GM21515 (cell line): Measurements from ENCODE around the gene GSTA3.
"Not testable (repeated sequence)": the region's sequence is repeated elsewhere in the genome, so short reads cannot be mapped to it uniquely, and the experiment has no call there.

ENCODE experiments used
- ATAC-seq: cut with Tn5 transposase; IDR thresholded peaks from one replicate; pipeline ENCODE4 v1.9.1; 2021; ENCODE audit not compliant: unreplicated experiment

GSTA3 gene

DNA sequence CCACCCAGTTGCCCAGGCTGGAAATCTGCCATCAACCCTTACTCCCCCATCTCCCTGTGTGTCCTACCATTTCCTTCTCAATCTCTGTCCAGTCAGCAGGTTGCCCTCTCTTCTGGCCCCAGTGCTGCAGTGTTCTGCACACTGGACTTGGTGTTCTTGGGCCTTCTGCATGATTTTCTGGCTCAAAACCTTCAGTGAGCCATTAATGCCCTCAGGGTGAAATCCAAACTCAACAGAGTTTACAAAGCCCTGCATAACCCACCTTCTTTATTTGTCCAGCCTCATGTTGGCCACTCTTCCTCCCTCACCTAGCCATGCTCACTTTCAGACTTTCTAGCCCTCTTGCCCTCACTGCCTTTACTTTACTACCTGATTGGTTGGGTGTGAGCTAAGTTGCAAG, 5.0 kb upstream of the GSTA3 start:
- ATAC-seq, result no peak

DNA sequence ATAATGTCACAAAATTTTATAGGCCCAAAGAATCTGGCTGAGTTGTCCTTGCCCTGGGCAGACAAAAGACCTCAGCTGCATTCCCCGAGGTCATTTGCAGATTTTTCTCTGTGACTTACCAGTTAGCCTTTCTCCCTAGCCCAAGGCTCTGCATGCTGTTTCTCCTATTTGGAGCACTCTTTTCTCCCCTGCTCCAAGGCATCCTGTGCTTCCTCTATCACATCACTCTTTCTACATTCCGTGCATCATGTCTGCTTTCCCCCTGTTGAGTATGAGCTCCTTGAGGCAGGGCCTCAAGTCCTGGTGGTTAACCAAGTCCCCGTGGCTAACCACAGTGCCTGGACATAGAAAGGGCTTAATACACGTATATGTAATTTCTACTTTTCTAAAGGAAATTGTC, 593 bp upstream of the GSTA3 start:
- no peak for ATAC-seq

DNA sequence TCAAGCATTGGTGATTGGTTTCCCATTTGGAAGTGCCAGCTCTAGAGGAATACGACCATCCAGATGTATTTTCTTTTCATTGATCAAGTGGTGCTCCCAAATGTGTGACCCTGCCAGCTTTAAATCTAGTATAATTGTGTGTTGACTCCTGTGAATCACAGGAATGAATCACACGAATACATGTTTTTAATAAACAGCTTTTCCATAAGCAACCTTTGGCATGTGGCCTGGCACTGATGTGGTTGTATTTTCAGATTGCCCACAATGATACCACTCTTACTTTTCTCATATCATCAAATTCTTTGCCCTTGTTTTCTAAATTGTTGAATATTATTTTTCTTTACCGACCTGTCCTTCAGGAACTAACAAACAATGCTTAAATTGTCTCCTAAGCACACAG, 367 bp downstream of the GSTA3 start:
- ATAC-seq, result no peak

- ATAC-seq, result no peak
Measured at GRCh38 chr6:52908526-52908925, 972 bp downstream of the GSTA3 start.

DNA sequence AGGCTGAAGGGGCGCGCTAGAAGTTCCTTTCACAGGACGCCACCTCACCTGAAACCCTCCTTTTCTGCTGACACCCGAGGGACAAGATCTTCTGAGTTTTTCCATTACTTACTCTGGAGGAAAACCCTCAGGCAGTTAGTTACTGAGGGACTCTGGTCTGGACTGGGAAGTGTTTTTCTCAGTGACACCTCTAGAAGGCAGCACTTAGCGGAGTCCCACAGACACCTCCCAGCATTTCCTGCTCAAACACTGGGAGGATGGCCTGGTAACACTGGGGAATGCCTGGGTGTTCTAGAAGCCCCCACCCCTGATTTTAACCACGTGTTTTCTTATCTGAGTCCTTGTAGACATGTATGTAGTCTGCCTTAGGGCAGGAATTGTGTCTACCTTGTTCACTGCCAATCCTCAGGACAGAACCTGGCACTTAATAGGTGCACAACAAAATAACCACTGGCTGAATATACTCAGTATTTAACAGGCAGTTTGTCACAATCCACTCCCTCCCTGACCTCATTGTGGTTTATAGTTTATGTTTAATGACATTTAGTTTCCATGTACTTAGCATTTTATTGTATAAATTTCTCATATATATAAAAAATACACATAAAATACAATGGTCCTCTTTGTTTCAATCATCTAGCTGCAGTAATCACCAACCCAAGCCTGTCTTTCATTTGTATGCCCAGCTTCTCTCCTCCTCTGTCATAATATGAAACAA, 4.8 kb downstream of the GSTA3 start:
- no peak for ATAC-seq

GRCh38 chr6:52900536-52900935, 9.0 kb downstream of the GSTA3 start:
- no peak for ATAC-seq

DNA sequence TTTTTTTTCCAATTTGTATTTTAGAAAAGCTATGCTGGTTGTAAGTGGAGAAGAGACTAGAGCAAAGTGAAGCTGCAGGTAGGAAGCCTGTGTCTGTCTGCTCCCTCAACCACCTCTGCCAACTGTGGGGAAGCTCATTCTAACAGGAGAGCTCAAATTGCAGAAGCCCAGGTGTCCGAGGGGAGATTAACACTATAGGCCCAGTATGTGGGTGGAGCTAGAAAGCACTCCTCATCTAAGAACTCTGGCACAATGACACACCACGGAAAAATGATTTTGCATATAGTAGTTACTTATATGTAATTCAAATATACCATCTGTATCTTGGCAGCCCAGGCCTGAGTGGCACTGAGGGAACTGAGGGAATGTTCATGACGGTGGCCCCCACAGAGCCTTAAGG, 13.7 kb downstream of the GSTA3 start:
- ATAC-seq, result not testable (repeated sequence)

DNA sequence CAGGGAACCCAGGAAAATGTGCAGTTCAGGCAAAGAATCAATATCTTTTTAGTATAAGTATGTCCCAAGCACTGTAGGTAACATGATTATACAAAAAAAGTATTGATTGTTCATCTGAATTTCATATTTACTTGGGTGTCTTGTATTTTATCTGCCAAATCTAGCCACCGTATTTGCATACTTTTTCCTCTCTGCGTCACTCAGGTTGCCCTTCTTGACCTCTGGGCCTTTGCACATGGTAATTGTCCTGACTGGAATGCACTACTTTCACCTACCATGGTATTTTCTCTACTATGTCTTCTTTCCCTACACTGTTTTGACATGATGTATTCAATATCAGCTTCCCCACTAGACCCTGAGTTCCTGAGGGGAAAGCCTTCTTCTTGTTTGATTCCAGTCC, 15.2 kb downstream of the GSTA3 start:
- no peak for ATAC-seq

- no peak for ATAC-seq
Measured at GRCh38 chr6:52893803-52894202, 15.7 kb downstream of the GSTA3 start.

DNA sequence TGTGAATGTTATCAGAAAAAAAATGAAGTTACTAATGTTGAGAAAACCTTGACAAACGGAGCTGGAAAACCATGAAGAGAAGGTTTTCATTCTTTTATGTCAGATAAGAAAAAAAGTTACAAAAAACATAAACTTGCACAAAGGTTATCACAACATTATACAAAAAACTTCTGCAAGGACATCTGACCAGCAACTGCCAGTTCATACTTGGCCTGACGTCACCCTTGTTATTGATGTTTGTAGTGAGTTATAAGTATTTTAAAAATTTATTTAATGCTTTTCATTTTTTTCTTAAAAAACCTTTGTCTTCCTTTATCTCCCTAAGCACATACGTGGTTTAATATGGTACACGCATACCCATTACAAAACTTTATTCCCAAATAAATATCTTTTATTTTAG, 16.3 kb downstream of the GSTA3 start:
- ATAC-seq, result no peak

DNA sequence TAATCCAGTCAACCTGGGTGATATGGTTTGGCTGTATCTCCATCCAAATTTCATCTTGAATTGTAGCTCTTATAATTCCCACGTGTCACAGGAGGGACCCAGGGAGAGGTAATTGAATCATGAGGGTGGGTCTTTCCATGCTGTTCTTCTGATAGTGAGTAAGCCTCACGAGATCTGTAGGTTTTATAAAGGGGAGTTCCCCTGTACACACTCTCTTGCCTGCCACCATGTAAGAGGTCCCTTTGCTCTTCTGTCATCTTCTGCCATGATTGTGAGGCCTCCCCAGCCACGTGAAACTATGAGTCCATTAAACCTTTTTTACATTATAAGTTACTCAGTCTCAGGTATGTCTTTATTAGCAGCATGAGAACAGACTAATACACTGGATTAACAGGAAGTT, 19.5 kb downstream of the GSTA3 start:
- ATAC-seq, result no peak

GRCh38 chr6:52887910-52888524, 21.5 kb downstream of the GSTA3 start:
- no peak for ATAC-seq

DNA sequence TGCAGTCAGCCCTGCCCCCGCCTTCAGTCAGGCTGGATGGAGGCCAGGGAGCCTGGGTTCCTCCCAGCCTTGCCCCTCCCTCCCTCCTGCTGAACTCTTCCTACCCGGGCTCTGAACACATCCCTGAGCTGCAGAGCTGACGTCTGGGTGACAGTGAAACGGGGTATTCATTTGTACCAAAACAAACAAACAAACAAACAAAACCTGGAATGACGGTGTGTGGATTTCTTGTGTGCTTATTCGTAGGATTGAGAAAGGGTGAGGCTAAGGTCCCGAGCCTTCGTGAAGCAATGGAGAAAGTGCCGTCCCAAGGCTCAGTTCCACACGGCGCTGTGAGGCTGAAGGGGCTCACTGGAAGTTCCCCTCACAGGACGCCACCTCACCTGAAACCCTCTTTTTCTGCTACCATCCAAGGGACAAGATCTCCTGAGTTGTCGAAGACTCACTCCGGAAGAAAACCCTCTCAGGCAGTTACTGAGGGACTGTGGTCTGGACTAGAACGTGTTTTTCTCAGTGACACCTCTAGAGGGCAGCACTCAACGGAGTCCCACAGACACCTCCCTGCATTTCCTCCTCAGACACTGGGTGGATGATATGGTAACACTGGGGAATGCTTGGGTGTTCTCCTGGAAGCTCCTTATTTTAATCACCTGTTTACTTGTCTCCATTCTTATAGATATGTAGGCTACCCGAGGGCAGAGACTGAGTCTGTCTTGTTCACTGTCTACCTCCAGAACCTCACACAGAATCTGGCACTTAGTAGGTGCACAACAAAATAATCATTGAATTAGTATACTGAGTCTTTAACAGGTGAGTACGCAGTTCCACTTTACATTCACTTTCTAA, 27.3 kb downstream of the GSTA3 start:
- peak; percentile 100 for ATAC-seq

DNA sequence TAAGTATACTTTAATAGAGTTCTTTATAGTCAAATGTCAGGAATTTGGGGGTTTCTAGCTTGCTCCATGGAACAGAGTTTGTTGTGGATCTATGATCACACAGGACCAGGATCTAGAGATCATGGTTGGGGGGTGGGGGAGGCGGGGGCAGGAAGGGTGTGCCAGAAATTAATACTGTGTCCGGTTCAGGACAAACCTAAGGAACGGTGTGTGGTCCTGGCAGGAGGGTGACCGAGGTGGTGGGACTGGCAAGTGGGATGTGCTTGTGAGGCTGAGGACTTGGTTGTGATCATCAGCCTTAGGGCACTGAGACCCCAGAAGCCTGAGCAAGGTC, 27.9 kb downstream of the GSTA3 start:
- ATAC-seq, result no peak

GRCh38 chr6:52877786-52878185, 31.7 kb downstream of the GSTA3 start:
- ATAC-seq, result no peak

DNA sequence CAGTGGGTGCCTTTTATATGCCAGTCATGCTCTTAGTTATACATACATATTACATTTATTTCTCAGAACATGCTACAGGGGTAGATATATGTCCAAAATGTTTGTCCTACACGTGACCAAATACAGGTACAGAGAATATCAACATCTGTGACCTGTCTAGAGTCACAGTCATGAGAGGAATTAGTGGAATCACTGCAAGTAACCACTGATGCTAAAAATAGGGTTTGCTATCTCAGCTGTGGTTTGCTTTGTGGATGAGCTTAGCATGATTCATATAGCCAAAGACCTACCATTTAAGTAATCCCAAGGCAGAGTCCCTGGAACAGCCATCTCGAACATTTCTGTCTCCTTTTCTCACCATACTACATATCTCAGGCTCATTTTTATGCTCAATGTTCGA, 32.3 kb downstream of the GSTA3 start:
- no peak for ATAC-seq

DNA sequence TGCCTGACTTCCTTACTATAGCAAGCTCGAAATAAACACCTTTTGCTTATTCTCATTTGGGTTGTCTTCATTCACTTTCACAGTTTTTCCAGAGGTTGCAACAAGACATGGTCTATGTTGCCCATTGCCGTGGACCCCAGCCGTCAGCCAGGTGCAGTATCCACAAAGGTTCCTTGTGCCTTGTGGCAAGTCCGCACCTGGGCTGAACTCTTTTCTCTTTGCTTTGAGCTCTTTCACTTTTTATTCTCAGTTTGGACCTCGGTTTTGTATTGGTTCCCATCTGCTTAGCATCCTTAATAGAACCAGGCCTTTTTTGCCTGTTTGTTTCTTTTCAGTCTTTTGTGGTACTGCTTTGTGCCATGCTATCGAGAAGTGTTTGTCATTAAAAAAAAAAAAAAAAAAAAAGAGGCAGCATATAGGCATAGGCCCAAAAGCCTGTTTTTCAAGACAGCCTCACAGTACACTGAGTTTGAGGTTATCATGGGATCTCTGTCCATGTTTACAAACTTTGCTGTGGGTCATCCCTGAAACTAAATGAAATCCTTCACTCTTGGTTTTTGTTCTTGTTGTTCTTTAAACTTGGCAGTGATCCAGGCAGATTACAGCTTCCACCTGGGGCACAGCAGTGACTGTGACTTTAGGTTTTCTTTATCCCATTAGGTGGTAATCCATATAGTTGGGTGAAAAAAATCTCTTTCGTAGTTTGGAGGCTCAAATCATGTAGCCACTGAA, 33.3 kb downstream of the GSTA3 start:
- ATAC-seq, result no peak

DNA sequence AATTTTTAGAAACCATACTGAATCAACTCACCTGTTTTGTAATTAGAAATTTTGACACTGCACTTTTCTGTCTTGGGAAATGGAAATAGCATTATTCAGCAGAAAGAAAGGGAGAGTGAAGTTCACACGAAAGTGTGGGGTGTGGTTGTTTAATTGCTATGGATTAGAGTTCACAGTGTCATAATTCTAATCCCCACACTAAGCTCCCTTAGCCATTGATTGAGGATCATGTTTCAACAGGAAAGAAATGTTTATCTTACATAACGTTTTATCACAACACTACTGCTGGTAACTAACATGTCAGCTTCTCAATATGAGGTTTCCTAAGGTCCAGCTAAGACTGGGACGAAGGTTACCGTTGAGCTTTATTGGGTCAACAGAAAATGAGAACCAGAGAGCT, 37.5 kb downstream of the GSTA3 start:
- ATAC-seq, result no peak

DNA sequence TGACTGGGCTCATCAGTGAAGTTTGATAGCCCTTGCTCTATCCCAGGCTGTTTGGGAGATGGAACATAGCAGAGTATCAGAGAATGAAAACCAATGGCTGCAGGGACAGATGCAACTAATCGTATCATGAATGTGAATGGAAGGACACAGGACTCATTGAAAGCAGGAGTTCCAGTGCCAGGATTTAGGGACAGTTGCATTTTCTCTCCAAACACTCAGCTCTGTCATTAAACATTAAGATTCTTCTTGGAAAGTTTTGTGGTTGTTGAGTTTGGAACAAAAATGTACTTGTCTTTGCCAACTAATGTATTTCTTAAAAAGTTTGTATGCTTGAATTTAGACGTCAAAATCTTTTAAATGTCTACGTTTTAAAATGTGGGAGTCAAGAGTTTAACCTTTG, 37.9 kb downstream of the GSTA3 start:
- ATAC-seq, result no peak

GRCh38 chr6:52870335-52871091, 39.0 kb downstream of the GSTA3 start:
- ATAC-seq, result not testable (repeated sequence)

DNA sequence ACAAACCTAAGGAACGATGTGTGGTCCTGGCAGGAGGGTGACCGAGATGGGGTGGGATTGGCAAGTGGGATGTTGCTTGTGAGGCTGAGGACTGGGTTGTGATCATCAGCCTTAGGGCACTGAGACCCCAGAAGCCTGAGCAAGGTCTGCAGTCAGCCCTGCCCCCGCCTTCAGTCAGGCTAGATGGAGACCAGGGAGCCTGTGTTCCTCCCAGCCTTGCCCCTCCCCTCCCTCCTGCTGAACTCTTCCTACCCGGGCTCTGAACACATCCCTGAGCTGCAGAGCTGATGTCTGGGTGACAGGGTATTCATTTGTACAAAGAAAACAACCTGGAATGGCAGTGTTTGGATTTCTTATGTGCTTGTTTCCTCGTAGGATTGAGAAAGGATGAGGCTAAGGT, 40.6 kb downstream of the GSTA3 start:
- not testable (repeated sequence) for ATAC-seq
